SK-N-SH (cell line): ENCODE data around the gene PTEN. TPM values are rescaled to one million over a fixed set of nuclear protein-coding genes. Genes with fewer than 3 reads are reported as not detected.

Source experiments
- CTCF ChIA-PET: fragments of 300-600, 350-600 bp; formaldehyde crosslinking; extraction: SDS; loops from one replicate; lab custom pipeline; 2021; lab: Yijun Ruan, JAX
- POLR2A ChIA-PET: fragments of 350-600 bp; sonication (Branson Sonifier 250); formaldehyde crosslinking; extraction: SDS; loops from one replicate; lab custom pipeline; 2020; ENCODE audit warnings: antibody characterized with exemption, inconsistent platforms; lab: Yijun Ruan, JAX
- DNase-seq: peaks from one replicate; pipeline ENCODE4 v3.0.0; 2012
- H2AFZ ChIP-seq: fragments of 200-600 bp; sonication (generic); 2 replicates; pipeline ENCODE4 v1.8.1; 2016; ENCODE audit warnings: antibody characterized with exemption, mild to moderate bottlenecking, low read depth
- H3F3A ChIP-seq: fragments of 200-600 bp; sonication (generic); replicated peaks from 2 replicates; pipeline ENCODE3; 2016; ENCODE audit warnings: antibody characterized with exemption, mild to moderate bottlenecking; ENCODE audit not compliant: insufficient read depth
- H3K27ac ChIP-seq, 2 experiments: fragments of 200-500 bp in 1 of 2; fragments of 200-600 bp in 1 of 2; sonication (Bioruptor generic) in 1 of 2; sonication (generic), shearing (Covaris generic) in 1 of 2; 2 replicates each; pipeline versions ENCODE4 v1.5.1 to v1.6.1; 2014 to 2016; ENCODE audit warnings: low read depth in 2 of 2, inconsistent platforms in 1 of 2, low read length in 1 of 2, mild to moderate bottlenecking in 1 of 2, mixed read lengths in 1 of 2
- H3K27me3 ChIP-seq: fragments of 200-600 bp; sonication (generic), shearing (Covaris generic); 2 replicates; pipeline ENCODE4 v1.6.1; 2016; ENCODE audit warnings: mixed run types; ENCODE audit not compliant: insufficient read depth
- H3K36me3 ChIP-seq, 2 experiments: fragments of 200-500 bp in 1 of 2; fragments of 200-600 bp in 1 of 2; sonication (Bioruptor generic) in 1 of 2; sonication (generic) in 1 of 2; replicated peaks in 1 of 2; 2 replicates each; pipeline versions ENCODE3 to v1.5.1; 2014 to 2016; ENCODE audit warnings: low read length in 1 of 2, mild to moderate bottlenecking in 1 of 2; ENCODE audit not compliant: insufficient read depth in 2 of 2, control insufficient read depth in 1 of 2
- H3K4me1 ChIP-seq, 2 experiments: fragments of 200-500 bp in 1 of 2; fragments of 200-600 bp in 1 of 2; sonication (Bioruptor generic) in 1 of 2; sonication (generic), shearing (Covaris generic) in 1 of 2; 2 replicates each; pipeline versions ENCODE4 v1.5.1 to v1.6.1; 2014 to 2016; ENCODE audit warnings: low read depth in 1 of 2, low read length in 1 of 2, mixed run types in 1 of 2; ENCODE audit not compliant: insufficient read depth in 2 of 2, control insufficient read depth in 1 of 2
- H3K4me2 ChIP-seq: fragments of 200-600 bp; sonication (generic), shearing (Covaris generic); 2 replicates; pipeline ENCODE4 v1.6.1; 2017; ENCODE audit warnings: mixed run types
- H3K4me3 ChIP-seq, 2 experiments: fragments of 200-500 bp in 1 of 2; fragments of 200-600 bp in 1 of 2; sonication (Bioruptor generic) in 1 of 2; sonication (generic), shearing (Covaris generic) in 1 of 2; 2 replicates each; pipeline versions ENCODE4 v1.5.1 to v1.8.1; 2014 to 2016; ENCODE audit warnings: low read depth in 2 of 2, inconsistent platforms in 1 of 2, low read length in 1 of 2, mild to moderate bottlenecking in 1 of 2, mixed read lengths in 1 of 2, moderate library complexity in 1 of 2
- H3K79me2 ChIP-seq: fragments of 200-600 bp; sonication (generic); 2 replicates; pipeline ENCODE4 v1.8.1; 2017; ENCODE audit warnings: mild to moderate bottlenecking; ENCODE audit not compliant: insufficient read depth
- H3K9ac ChIP-seq: fragments of 200-600 bp; sonication (generic); 2 replicates; pipeline ENCODE4 v1.6.1; 2017; ENCODE audit warnings: mixed run types
- H3K9me2 ChIP-seq: fragments of 200-600 bp; sonication (generic); 2 replicates; pipeline ENCODE4 v1.6.1; 2017; ENCODE audit warnings: mixed run types
- H3K9me3 ChIP-seq: fragments of 200-600 bp; sonication (generic); 2 replicates; pipeline ENCODE4 v1.6.1; 2017; ENCODE audit warnings: mixed run types, mild to moderate bottlenecking, moderate library complexity
- H4K20me1 ChIP-seq: fragments of 200-600 bp; sonication (generic); 2 replicates; pipeline ENCODE4 v1.6.1; 2017; ENCODE audit warnings: mild to moderate bottlenecking, mixed run types; ENCODE audit not compliant: insufficient read depth
- CHD2 ChIP-seq: fragments of 150-350 bp; IDR thresholded peaks from 2 replicates; pipeline ENCODE4 v1.6.1; 2018; ENCODE audit warnings: low read length; ENCODE audit not compliant: partially characterized antibody
- CTCF ChIP-seq: fragments of 200-600 bp; sonication (generic); IDR thresholded peaks from 2 replicates; pipeline ENCODE4 v1.6.1; 2017; ENCODE audit warnings: antibody characterized with exemption, mild to moderate bottlenecking, moderate library complexity
- ELF1 ChIP-seq: IDR thresholded peaks from 2 replicates; pipeline ENCODE4 v1.4.0; 2012
- EZH2phosphoT487 ChIP-seq: fragments of 200-600 bp; sonication (generic); IDR thresholded peaks from 2 replicates; pipeline ENCODE4 v1.6.1; 2017; ENCODE audit warnings: low read depth, mixed run types, mild to moderate bottlenecking, antibody characterized with exemption, moderate library complexity, borderline replicate concordance
- FOXJ3 ChIP-seq: sonication (generic); formaldehyde crosslinking; IDR thresholded peaks from 2 replicates; pipeline ENCODE4 v1.5.1; 2020; ENCODE audit warnings: mild to moderate bottlenecking, missing genetic modification reagents
- FOXM1 ChIP-seq: IDR thresholded peaks from 2 replicates; pipeline ENCODE4 v1.4.0; 2012; ENCODE audit warnings: low read depth, mild to moderate bottlenecking
- GABPA ChIP-seq: IDR thresholded peaks from 2 replicates; pipeline ENCODE4 v1.4.0; 2012; ENCODE audit warnings: low read depth, mild to moderate bottlenecking
- MAX ChIP-seq: IDR thresholded peaks from 2 replicates; pipeline ENCODE4 v1.4.0; 2012; ENCODE audit warnings: low read depth
- MXI1 ChIP-seq: IDR thresholded peaks from 2 replicates; pipeline ENCODE4 v1.6.1; 2012; ENCODE audit warnings: mild to moderate bottlenecking, low read depth, low read length, improper control_type of control experiment
- NRF1 ChIP-seq: IDR thresholded peaks from 2 replicates; pipeline ENCODE4 v1.6.1; 2012; ENCODE audit warnings: low read depth, mild to moderate bottlenecking, low read length
- POLR2AphosphoS5 ChIP-seq: IDR thresholded peaks from 2 replicates; pipeline ENCODE4 v1.6.1; 2012; ENCODE audit warnings: low read depth, low read length
- RXRA ChIP-seq: IDR thresholded peaks from 2 replicates; pipeline ENCODE4 v1.4.0; 2012; ENCODE audit warnings: low read depth, mild to moderate bottlenecking, borderline replicate concordance
- SIN3A ChIP-seq: IDR thresholded peaks from 2 replicates; pipeline ENCODE4 v1.6.1; 2012; ENCODE audit warnings: low read depth, mild to moderate bottlenecking, low read length, moderate library complexity, borderline replicate concordance
- SMC3 ChIP-seq: IDR thresholded peaks from 2 replicates; pipeline ENCODE4 v1.6.1; 2012; ENCODE audit warnings: low read depth, low read length, improper control_type of control experiment
- TAF1 ChIP-seq: IDR thresholded peaks from 2 replicates; pipeline ENCODE4 v1.6.1; 2012; ENCODE audit warnings: low read depth, mild to moderate bottlenecking, low read length, moderate library complexity, borderline replicate concordance
- USF1 ChIP-seq: IDR thresholded peaks from 2 replicates; pipeline ENCODE4 v1.4.0; 2012; ENCODE audit warnings: low read depth, borderline replicate concordance
- USF2 ChIP-seq: fragments of 150-350 bp; IDR thresholded peaks from 2 replicates; pipeline ENCODE4 v1.6.1; 2017; ENCODE audit warnings: antibody characterized with exemption, low read length, low read depth, borderline replicate concordance
- ZBTB33 ChIP-seq: IDR thresholded peaks from 2 replicates; pipeline ENCODE4 v1.4.0; 2012; ENCODE audit warnings: low read depth, borderline replicate concordance
- WGBS: methylation state at CpG from one replicate; pipeline ENCODE4 v1.1.6; 2017; ENCODE audit warnings: low lambda C conversion rate; 5-methylcytosine and 5-hydroxymethylcytosine counted together
- polyA plus RNA-seq, 3 experiments: library from polyadenylated mRNA; depleted of rRNA; stranded (reverse); fragments of >200 nt; gene quantifications; 2 replicates each; pipeline ENCODE4 v1.2.3, GENCODE V29; 2012

PTEN gene
- polyA plus RNA-seq, 1 of the 3 experiments (the other 2 are of a cell fraction), result 12.8 TPM

- no peak for DNase-seq
- Histone ChIP-seq H4K20me1 (peaks cover 64% of the 10 kb centered on the region), H3K36me3 (peaks cover 11 to 15% of the 10 kb centered on the region in 2 experiments), H3K4me3 (peak overlapping the region; percentile 79 to 97), H3K9ac (peak overlapping the region; percentile 94), H3K4me1 (peaks cover 7 to 19% of the 10 kb centered on the region in 2 experiments; a peak in 3 of 4 replicates), H3K79me2 (peaks cover 79% of the 10 kb centered on the region), H3F3A (peaks cover 20% of the 10 kb centered on the region), H3K27ac (peak overlapping the region; percentile 69 to 91; a peak in 3 of 4 replicates), H3K9me2 (no peaks in the 10 kb centered on the region), H3K4me2 (peak overlapping the region; percentile 76), H3K9me3 (no peaks in the 10 kb centered on the region), H3K27me3 (no peaks in the 10 kb centered on the region), H2AFZ (no peak overlapping the region)
- TF ChIP-seq RXRA (no peak), CHD2 (no peak), POLR2AphosphoS5 (no peak), NRF1 (no peak), ELF1 (no peak), MAX (no peak), TAF1 (no peak), USF1 (no peak), SIN3A (no peak), GABPA (no peak), SMC3 (no peak), EZH2phosphoT487 (no peak), USF2 (no peak), FOXJ3 (CRISPR knock-in tag) (no peak), ZBTB33 (no peak), MXI1 (no peak), FOXM1 (no peak), CTCF (no peak)
- WGBS, result 5% methylated on average over 3 of the region's 3 CpGs
- ChIA-PET CTCF (interaction anchor here (2.0 kb wide), 1 partner anchor 523 kb away, joined by 11 read pairs; no protein-coding TSS in a partner anchor), POLR2A (no interaction called here)
Observed at GRCh38 chr10:87866412-87866974, 3.1 kb downstream of the PTEN start.
